ENCODE measurements around the gene RANBP1.

Gene RANBP1

GRCh38 chr22:20117633-20118299 lies 1.9 kb downstream of the RANBP1 start:
- Histone ChIP-seq H3K4me1 (ENCODE audit: control insufficient read depth, insufficient read depth, low read length) (peaks cover 8% of the 10 kb centered on the region), H3K9ac (ENCODE audit: low read length) (peak overlapping the region; percentile 99), H3K27me3 (ENCODE audit: control insufficient read depth, insufficient read depth, low read length) (no peaks in the 10 kb centered on the region), H3K36me3 (ENCODE audit: control insufficient read depth, insufficient read depth, low read length) (peaks cover 74% of the 10 kb centered on the region), H3K27ac (ENCODE audit: low read depth, low read length) (peak overlapping the region; percentile 98), H3K4me3 (ENCODE audit: low read depth, low read length) (peak overlapping the region; percentile 100), H3K9me3 (ENCODE audit: control insufficient read depth, insufficient read depth, low read depth, low read length) (no peaks in the 10 kb centered on the region)

GRCh38 chr22:20118300-20119020 lies 2.6 kb downstream of the RANBP1 start:
- peak overlapping the region; percentile 99 for H3K9ac ChIP-seq (ENCODE audit: low read length)
- H3K27ac ChIP-seq (ENCODE audit: low read depth, low read length): peak overlapping the region; percentile 98
- H3K4me3 ChIP-seq (ENCODE audit: low read depth, low read length): peak overlapping the region; percentile 100
- no peaks in the 10 kb centered on the region for H3K27me3 ChIP-seq (ENCODE audit: control insufficient read depth, insufficient read depth, low read length)
- H3K4me1 ChIP-seq (ENCODE audit: control insufficient read depth, insufficient read depth, low read length): peaks cover 8% of the 10 kb centered on the region
- peaks cover 73% of the 10 kb centered on the region for H3K36me3 ChIP-seq (ENCODE audit: control insufficient read depth, insufficient read depth, low read length)
- H3K9me3 ChIP-seq (ENCODE audit: control insufficient read depth, insufficient read depth, low read depth, low read length): no peaks in the 10 kb centered on the region

- no peak overlapping the region for H3K4me3 ChIP-seq (ENCODE audit: low read depth, low read length)
- peak overlapping the region; percentile 2 for H3K9ac ChIP-seq (ENCODE audit: low read length)
- H3K27me3 ChIP-seq (ENCODE audit: control insufficient read depth, insufficient read depth, low read length): no peaks in the 10 kb centered on the region
- no peaks in the 10 kb centered on the region for H3K9me3 ChIP-seq (ENCODE audit: control insufficient read depth, insufficient read depth, low read depth, low read length)
- no peak overlapping the region for H3K27ac ChIP-seq (ENCODE audit: low read depth, low read length)
- H3K4me1 ChIP-seq (ENCODE audit: control insufficient read depth, insufficient read depth, low read length): peaks cover 8% of the 10 kb centered on the region; the same call in 1 of the 2 replicates
- H3K36me3 ChIP-seq (ENCODE audit: control insufficient read depth, insufficient read depth, low read length): peaks cover 83% of the 10 kb centered on the region
These were observed 6.0 kb downstream of the RANBP1 start for GRCh38 chr22:20121856-20122415.

GRCh38 chr22:20123366-20124082 lies 7.6 kb downstream of the RANBP1 start:
- H3K27me3 ChIP-seq (ENCODE audit: control insufficient read depth, insufficient read depth, low read length): no peaks in the 10 kb centered on the region
- H3K27ac ChIP-seq (ENCODE audit: low read depth, low read length): no peak overlapping the region
- H3K9me3 ChIP-seq (ENCODE audit: control insufficient read depth, insufficient read depth, low read depth, low read length): no peaks in the 10 kb centered on the region
- peaks cover 7% of the 10 kb centered on the region; the same call in 1 of the 2 replicates for H3K4me1 ChIP-seq (ENCODE audit: control insufficient read depth, insufficient read depth, low read length)
- H3K9ac ChIP-seq (ENCODE audit: low read length): no peak overlapping the region
- peaks cover 95% of the 10 kb centered on the region for H3K36me3 ChIP-seq (ENCODE audit: control insufficient read depth, insufficient read depth, low read length)
- no peak overlapping the region for H3K4me3 ChIP-seq (ENCODE audit: low read depth, low read length)

- H3K9ac ChIP-seq (ENCODE audit: low read length): no peak overlapping the region
- H3K36me3 ChIP-seq (ENCODE audit: control insufficient read depth, insufficient read depth, low read length): peaks cover 89% of the 10 kb centered on the region
- H3K27me3 ChIP-seq (ENCODE audit: control insufficient read depth, insufficient read depth, low read length): no peaks in the 10 kb centered on the region
- H3K4me3 ChIP-seq (ENCODE audit: low read depth, low read length): no peak overlapping the region
- no peak overlapping the region for H3K27ac ChIP-seq (ENCODE audit: low read depth, low read length)
- no peaks in the 10 kb centered on the region for H3K9me3 ChIP-seq (ENCODE audit: control insufficient read depth, insufficient read depth, low read depth, low read length)
- no peaks in the 10 kb centered on the region for H3K4me1 ChIP-seq (ENCODE audit: control insufficient read depth, insufficient read depth, low read length)
These were observed 8.3 kb downstream of the RANBP1 start for GRCh38 chr22:20124083-20124787.

- H3K27me3 ChIP-seq (ENCODE audit: control insufficient read depth, insufficient read depth, low read length): no peaks in the 10 kb centered on the region
- no peak overlapping the region for H3K4me3 ChIP-seq (ENCODE audit: low read depth, low read length)
- no peak overlapping the region for H3K27ac ChIP-seq (ENCODE audit: low read depth, low read length)
- H3K9me3 ChIP-seq (ENCODE audit: control insufficient read depth, insufficient read depth, low read depth, low read length): no peaks in the 10 kb centered on the region
- H3K36me3 ChIP-seq (ENCODE audit: control insufficient read depth, insufficient read depth, low read length): peaks cover 77% of the 10 kb centered on the region
- no peaks in the 10 kb centered on the region for H3K4me1 ChIP-seq (ENCODE audit: control insufficient read depth, insufficient read depth, low read length)
- H3K9ac ChIP-seq (ENCODE audit: low read length): no peak overlapping the region
These were observed 9.6 kb downstream of the RANBP1 start for GRCh38 chr22:20125201-20126174.

- H3K27me3 ChIP-seq (ENCODE audit: control insufficient read depth, insufficient read depth, low read length): no peaks in the 10 kb centered on the region
- H3K27ac ChIP-seq (ENCODE audit: low read depth, low read length): no peak overlapping the region
- no peaks in the 10 kb centered on the region for H3K9me3 ChIP-seq (ENCODE audit: control insufficient read depth, insufficient read depth, low read depth, low read length)
- H3K4me1 ChIP-seq (ENCODE audit: control insufficient read depth, insufficient read depth, low read length): no peaks in the 10 kb centered on the region
- no peak overlapping the region for H3K4me3 ChIP-seq (ENCODE audit: low read depth, low read length)
- no peak overlapping the region for H3K9ac ChIP-seq (ENCODE audit: low read length)
- H3K36me3 ChIP-seq (ENCODE audit: control insufficient read depth, insufficient read depth, low read length): peaks cover 67% of the 10 kb centered on the region
These were observed 10.6 kb downstream of the RANBP1 start for GRCh38 chr22:20126284-20127029.

GRCh38 chr22:20127318-20127868 lies 11.5 kb downstream of the RANBP1 start:
- no peaks in the 10 kb centered on the region for H3K27me3 ChIP-seq (ENCODE audit: control insufficient read depth, insufficient read depth, low read length)
- no peaks in the 10 kb centered on the region for H3K9me3 ChIP-seq (ENCODE audit: control insufficient read depth, insufficient read depth, low read depth, low read length)
- H3K36me3 ChIP-seq (ENCODE audit: control insufficient read depth, insufficient read depth, low read length): peaks cover 57% of the 10 kb centered on the region
- no peak overlapping the region for H3K9ac ChIP-seq (ENCODE audit: low read length)
- H3K4me1 ChIP-seq (ENCODE audit: control insufficient read depth, insufficient read depth, low read length): 0 out of 2 replicates have a peak, but pooled peaks cover under 1% of the 10 kb centered on the region
- no peak overlapping the region for H3K4me3 ChIP-seq (ENCODE audit: low read depth, low read length)
- H3K27ac ChIP-seq (ENCODE audit: low read depth, low read length): no peak overlapping the region

- Histone ChIP-seq H3K9me3 (ENCODE audit: control insufficient read depth, insufficient read depth, low read depth, low read length) (no peaks in the 10 kb centered on the region), H3K9ac (ENCODE audit: low read length) (no peak overlapping the region), H3K36me3 (ENCODE audit: control insufficient read depth, insufficient read depth, low read length) (peaks cover 54% of the 10 kb centered on the region), H3K4me3 (ENCODE audit: low read depth, low read length) (no peak overlapping the region), H3K27me3 (ENCODE audit: control insufficient read depth, insufficient read depth, low read length) (no peaks in the 10 kb centered on the region), H3K27ac (ENCODE audit: low read depth, low read length) (no peak overlapping the region), H3K4me1 (ENCODE audit: control insufficient read depth, insufficient read depth, low read length) (peaks cover 5% of the 10 kb centered on the region)
These were observed 12.1 kb downstream of the RANBP1 start for GRCh38 chr22:20127869-20128618.
